ENCODE results near the gene PTPRF.

Gene PTPRF

GRCh38 chr1:43536196-43536863, 5.6 kb downstream of the PTPRF start:
- Histone ChIP-seq H3K27ac (ENCODE audit: low read depth, low read length) (no peak overlapping the region), H3K9me3 (ENCODE audit: control insufficient read depth in 5 of 5, low read length in 5 of 5) (no peaks in the 10 kb centered on the region), H3K27me3 (ENCODE audit: control insufficient read depth in 5 of 5, insufficient read depth in 4 of 5, low read length in 5 of 5) (peaks cover 0 to 4% (median 0%) of the 10 kb centered on the region in 5 donors), H3K36me3 (ENCODE audit: control insufficient read depth in 5 of 5, insufficient read depth in 5 of 5, low read length in 5 of 5) (peaks cover 0 to 11% (median 10%) of the 10 kb centered on the region in 5 donors), H3K9ac (ENCODE audit: low read length in 5 of 5) (no peak overlapping the region), H3K4me1 (ENCODE audit: control insufficient read depth in 5 of 5, insufficient read depth in 5 of 5, low read length in 5 of 5) (peaks cover 3 to 89% (median 62%) of the 10 kb centered on the region in 5 donors), H3K4me3 (ENCODE audit: low read depth in 1 of 5, low read length in 5 of 5) (no peak overlapping the region)

- H3K27me3 ChIP-seq (ENCODE audit: control insufficient read depth in 5 of 5, insufficient read depth in 4 of 5, low read length in 5 of 5): peaks cover 0 to 4% (median 0%) of the 10 kb centered on the region in 5 donors
- peaks cover 0 to 11% (median 10%) of the 10 kb centered on the region in 5 donors for H3K36me3 ChIP-seq (ENCODE audit: control insufficient read depth in 5 of 5, insufficient read depth in 5 of 5, low read length in 5 of 5)
- no peaks in the 10 kb centered on the region for H3K9me3 ChIP-seq (ENCODE audit: control insufficient read depth in 5 of 5, low read length in 5 of 5)
- no peak overlapping the region for H3K27ac ChIP-seq (ENCODE audit: low read depth, low read length)
- H3K9ac ChIP-seq (ENCODE audit: low read length in 5 of 5): no peak overlapping the region
- H3K4me1 ChIP-seq (ENCODE audit: control insufficient read depth in 5 of 5, insufficient read depth in 5 of 5, low read length in 5 of 5): peaks cover 6 to 92% (median 63%) of the 10 kb centered on the region in 5 donors
- H3K4me3 ChIP-seq (ENCODE audit: low read depth in 1 of 5, low read length in 5 of 5): no peak overlapping the region
Measured at GRCh38 chr1:43536864-43537358, 6.2 kb downstream of the PTPRF start.

GRCh38 chr1:43537423-43538142, 6.9 kb downstream of the PTPRF start:
- H3K27ac ChIP-seq (ENCODE audit: low read depth, low read length): peak overlapping the region; percentile 10
- no peak overlapping the region for H3K9ac ChIP-seq (ENCODE audit: low read length in 5 of 5)
- H3K27me3 ChIP-seq (ENCODE audit: control insufficient read depth in 5 of 5, insufficient read depth in 4 of 5, low read length in 5 of 5): no peaks in the 10 kb centered on the region
- no peaks in the 10 kb centered on the region for H3K9me3 ChIP-seq (ENCODE audit: control insufficient read depth in 5 of 5, low read length in 5 of 5)
- H3K36me3 ChIP-seq (ENCODE audit: control insufficient read depth in 5 of 5, insufficient read depth in 5 of 5, low read length in 5 of 5): peaks cover 0 to 11% (median 10%) of the 10 kb centered on the region in 5 donors
- H3K4me1 ChIP-seq (ENCODE audit: control insufficient read depth in 5 of 5, insufficient read depth in 5 of 5, low read length in 5 of 5): peaks cover 6 to 92% (median 63%) of the 10 kb centered on the region in 5 donors
- no peak overlapping the region for H3K4me3 ChIP-seq (ENCODE audit: low read depth in 1 of 5, low read length in 5 of 5)

- H3K4me3 ChIP-seq (ENCODE audit: low read depth in 1 of 5, low read length in 5 of 5): no peak overlapping the region
- H3K9me3 ChIP-seq (ENCODE audit: control insufficient read depth in 5 of 5, low read length in 5 of 5): no peaks in the 10 kb centered on the region
- H3K4me1 ChIP-seq (ENCODE audit: control insufficient read depth in 5 of 5, insufficient read depth in 5 of 5, low read length in 5 of 5): peaks cover 6 to 92% (median 62%) of the 10 kb centered on the region in 5 donors
- H3K36me3 ChIP-seq (ENCODE audit: control insufficient read depth in 5 of 5, insufficient read depth in 5 of 5, low read length in 5 of 5): peaks cover 0 to 11% (median 10%) of the 10 kb centered on the region in 5 donors
- H3K9ac ChIP-seq (ENCODE audit: low read length in 5 of 5): peak overlapping the region in 1 of 5 donors; percentile 42
- H3K27me3 ChIP-seq (ENCODE audit: control insufficient read depth in 5 of 5, insufficient read depth in 4 of 5, low read length in 5 of 5): no peaks in the 10 kb centered on the region
- no peak overlapping the region for H3K27ac ChIP-seq (ENCODE audit: low read depth, low read length)
Measured at GRCh38 chr1:43538143-43538487, 7.4 kb downstream of the PTPRF start.

- Histone ChIP-seq H3K4me1 (ENCODE audit: control insufficient read depth in 5 of 5, insufficient read depth in 5 of 5, low read length in 5 of 5) (peaks cover 6 to 90% (median 59%) of the 10 kb centered on the region in 5 donors), H3K4me3 (ENCODE audit: low read depth in 1 of 5, low read length in 5 of 5) (no peak overlapping the region), H3K27me3 (ENCODE audit: control insufficient read depth in 5 of 5, insufficient read depth in 4 of 5, low read length in 5 of 5) (no peaks in the 10 kb centered on the region), H3K9me3 (ENCODE audit: control insufficient read depth in 5 of 5, low read length in 5 of 5) (no peaks in the 10 kb centered on the region), H3K9ac (ENCODE audit: low read length in 5 of 5) (no peak overlapping the region), H3K27ac (ENCODE audit: low read depth, low read length) (no peak overlapping the region), H3K36me3 (ENCODE audit: control insufficient read depth in 5 of 5, insufficient read depth in 5 of 5, low read length in 5 of 5) (peaks cover 0 to 11% (median 10%) of the 10 kb centered on the region in 5 donors)
Measured at GRCh38 chr1:43538969-43539368, 8.3 kb downstream of the PTPRF start.

- peak overlapping the region; percentile 72 for H3K27ac ChIP-seq (ENCODE audit: low read depth, low read length)
- H3K9me3 ChIP-seq (ENCODE audit: control insufficient read depth in 5 of 5, low read length in 5 of 5): no peaks in the 10 kb centered on the region
- peaks cover 0 to 11% (median 10%) of the 10 kb centered on the region in 5 donors for H3K36me3 ChIP-seq (ENCODE audit: control insufficient read depth in 5 of 5, insufficient read depth in 5 of 5, low read length in 5 of 5)
- H3K4me1 ChIP-seq (ENCODE audit: control insufficient read depth in 5 of 5, insufficient read depth in 5 of 5, low read length in 5 of 5): peaks cover 6 to 90% (median 67%) of the 10 kb centered on the region in 5 donors
- H3K4me3 ChIP-seq (ENCODE audit: low read depth in 1 of 5, low read length in 5 of 5): no peak overlapping the region
- peak overlapping the region in 2 of 5 donors; percentile 7 to 17 for H3K9ac ChIP-seq (ENCODE audit: low read length in 5 of 5)
- no peaks in the 10 kb centered on the region for H3K27me3 ChIP-seq (ENCODE audit: control insufficient read depth in 5 of 5, insufficient read depth in 4 of 5, low read length in 5 of 5)
Measured at GRCh38 chr1:43539726-43540434, 9.2 kb downstream of the PTPRF start.

GRCh38 chr1:43540653-43541071, 10.0 kb downstream of the PTPRF start:
- Histone ChIP-seq H3K4me1 (ENCODE audit: control insufficient read depth in 5 of 5, insufficient read depth in 5 of 5, low read length in 5 of 5) (peaks cover 6 to 90% (median 67%) of the 10 kb centered on the region in 5 donors), H3K4me3 (ENCODE audit: low read depth in 1 of 5, low read length in 5 of 5) (no peak overlapping the region), H3K9ac (ENCODE audit: low read length in 5 of 5) (peak overlapping the region in 2 of 5 donors; percentile 17 to 44), H3K36me3 (ENCODE audit: control insufficient read depth in 5 of 5, insufficient read depth in 5 of 5, low read length in 5 of 5) (peaks cover 0 to 11% (median 10%) of the 10 kb centered on the region in 5 donors), H3K9me3 (ENCODE audit: control insufficient read depth in 5 of 5, low read length in 5 of 5) (no peaks in the 10 kb centered on the region), H3K27me3 (ENCODE audit: control insufficient read depth in 5 of 5, insufficient read depth in 4 of 5, low read length in 5 of 5) (no peaks in the 10 kb centered on the region), H3K27ac (ENCODE audit: low read depth, low read length) (peak overlapping the region; percentile 72)

GRCh38 chr1:43541141-43541540, 10.5 kb downstream of the PTPRF start:
- peaks cover 0 to 11% (median 10%) of the 10 kb centered on the region in 5 donors for H3K36me3 ChIP-seq (ENCODE audit: control insufficient read depth in 5 of 5, insufficient read depth in 5 of 5, low read length in 5 of 5)

GRCh38 chr1:43541721-43542401, 11.2 kb downstream of the PTPRF start:
- Histone ChIP-seq H3K4me3 (ENCODE audit: low read depth in 1 of 5, low read length in 5 of 5) (peak overlapping the region in 1 of 5 donors; percentile 4), H3K27me3 (ENCODE audit: control insufficient read depth in 5 of 5, insufficient read depth in 4 of 5, low read length in 5 of 5) (no peaks in the 10 kb centered on the region), H3K4me1 (ENCODE audit: control insufficient read depth in 5 of 5, insufficient read depth in 5 of 5, low read length in 5 of 5) (peaks cover 6 to 90% (median 69%) of the 10 kb centered on the region in 5 donors), H3K9me3 (ENCODE audit: control insufficient read depth in 5 of 5, low read length in 5 of 5) (no peaks in the 10 kb centered on the region), H3K36me3 (ENCODE audit: control insufficient read depth in 5 of 5, insufficient read depth in 5 of 5, low read length in 5 of 5) (peaks cover 0 to 17% (median 11%) of the 10 kb centered on the region in 5 donors), H3K27ac (ENCODE audit: low read depth, low read length) (peak overlapping the region; percentile 44), H3K9ac (ENCODE audit: low read length in 5 of 5) (no peak overlapping the region)

More at GRCh38 chr1:43541141-43541540, 10.5 kb downstream of the PTPRF start:
- H3K27me3 ChIP-seq (ENCODE audit: control insufficient read depth in 5 of 5, insufficient read depth in 4 of 5, low read length in 5 of 5): no peaks in the 10 kb centered on the region
- H3K4me1 ChIP-seq (ENCODE audit: control insufficient read depth in 5 of 5, insufficient read depth in 5 of 5, low read length in 5 of 5): peaks cover 6 to 90% (median 67%) of the 10 kb centered on the region in 5 donors
- H3K9ac ChIP-seq (ENCODE audit: low read length in 5 of 5): peak overlapping the region in 1 of 5 donors; percentile 44
- H3K9me3 ChIP-seq (ENCODE audit: control insufficient read depth in 5 of 5, low read length in 5 of 5): no peaks in the 10 kb centered on the region
- H3K27ac ChIP-seq (ENCODE audit: low read depth, low read length): peak overlapping the region; percentile 72
- H3K4me3 ChIP-seq (ENCODE audit: low read depth in 1 of 5, low read length in 5 of 5): no peak overlapping the region
